Hepatic stellate cell (primary cell): ENCODE measurements around the gene PBXIP1.

Experiments
- DNase-seq: peaks from one replicate; pipeline ENCODE4 v3.0.0; 2011; ENCODE audit warnings: low spot score

Gene PBXIP1

DNA sequence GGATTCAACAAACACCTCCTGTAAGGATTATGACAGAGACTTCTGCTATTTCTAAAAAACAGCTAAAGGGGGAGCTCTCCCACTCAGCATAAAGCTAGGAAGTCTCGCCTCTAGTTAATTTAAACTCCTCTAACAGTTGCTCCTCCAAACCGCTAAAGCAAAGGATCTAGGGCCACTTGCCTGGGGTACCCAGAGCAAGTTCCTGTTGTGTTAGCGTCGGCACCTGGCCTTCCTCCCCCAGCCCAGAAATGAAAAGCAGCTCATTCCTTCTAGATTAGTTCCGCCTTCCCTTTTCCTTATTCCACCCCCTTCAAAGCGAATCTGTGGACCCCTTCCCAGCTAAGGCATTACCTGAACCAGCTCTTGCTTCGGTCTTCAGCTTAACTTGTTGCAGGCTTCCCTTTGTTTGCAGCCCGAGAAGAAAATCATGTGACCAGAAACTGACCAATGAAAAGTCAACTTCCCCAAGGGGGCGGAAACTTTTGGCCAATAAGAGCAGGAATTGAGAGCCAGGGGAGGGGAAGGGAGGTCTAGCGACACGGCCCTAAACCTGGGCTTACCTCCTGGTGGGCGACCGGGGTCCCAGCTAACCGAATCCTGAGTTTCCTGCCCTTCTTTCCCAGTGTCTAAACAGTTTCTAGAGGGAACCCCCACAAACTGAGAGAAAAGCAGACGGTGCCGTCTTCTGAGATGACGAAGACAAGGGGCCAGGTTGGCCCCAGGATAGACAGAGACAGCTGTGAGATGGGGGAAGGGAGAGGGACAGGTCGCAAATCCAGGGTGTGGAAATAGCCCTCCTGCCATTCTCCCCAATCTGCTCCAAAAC lies at the start of gene PBXIP1:
PBXIP1 (minus strand) TSS at position 382 of the 826 bp plus-strand sequence. CDS start 2,378 bp downstream, outside the sequence.
- DNase-seq = peak; percentile 99

- no peak for DNase-seq
Measured at GRCh38 chr1:155005076-155006011, 49.4 kb upstream of the PBXIP1 start.

GRCh38 chr1:155004352-155005075 lies 48.6 kb upstream of the PBXIP1 start:
- DNase-seq = no peak

DNA sequence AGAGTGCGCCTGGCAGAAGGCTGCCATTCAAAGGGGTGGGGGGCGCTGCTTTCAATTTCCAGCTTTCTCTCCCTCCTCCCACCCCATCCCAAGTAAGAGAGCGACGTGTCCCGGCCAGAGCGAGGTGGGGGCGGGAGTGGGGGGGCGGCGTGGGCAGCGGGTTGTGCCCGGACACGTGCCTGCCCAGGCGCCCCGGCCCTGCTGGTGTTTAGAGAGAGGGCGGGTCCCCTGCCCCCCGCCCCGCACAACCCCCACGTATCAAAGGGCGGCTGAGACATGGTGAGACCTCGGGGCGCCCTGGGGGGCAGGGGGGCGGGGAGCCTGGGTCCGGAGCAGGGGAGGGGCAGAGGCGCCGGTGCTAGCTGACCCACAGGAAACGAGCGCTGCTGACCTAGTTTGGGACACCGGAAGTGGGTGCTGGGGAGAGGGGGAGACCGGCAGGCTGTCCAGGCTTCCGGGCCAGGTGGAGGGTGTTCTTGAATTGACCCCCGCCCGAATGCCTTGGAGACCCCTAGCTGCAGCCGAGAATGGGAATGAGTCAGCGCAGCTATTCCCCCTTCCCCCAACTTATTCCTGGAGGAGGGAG lies 48.0 kb upstream of the PBXIP1 start:
- DNase-seq = peak; percentile 63

DNA sequence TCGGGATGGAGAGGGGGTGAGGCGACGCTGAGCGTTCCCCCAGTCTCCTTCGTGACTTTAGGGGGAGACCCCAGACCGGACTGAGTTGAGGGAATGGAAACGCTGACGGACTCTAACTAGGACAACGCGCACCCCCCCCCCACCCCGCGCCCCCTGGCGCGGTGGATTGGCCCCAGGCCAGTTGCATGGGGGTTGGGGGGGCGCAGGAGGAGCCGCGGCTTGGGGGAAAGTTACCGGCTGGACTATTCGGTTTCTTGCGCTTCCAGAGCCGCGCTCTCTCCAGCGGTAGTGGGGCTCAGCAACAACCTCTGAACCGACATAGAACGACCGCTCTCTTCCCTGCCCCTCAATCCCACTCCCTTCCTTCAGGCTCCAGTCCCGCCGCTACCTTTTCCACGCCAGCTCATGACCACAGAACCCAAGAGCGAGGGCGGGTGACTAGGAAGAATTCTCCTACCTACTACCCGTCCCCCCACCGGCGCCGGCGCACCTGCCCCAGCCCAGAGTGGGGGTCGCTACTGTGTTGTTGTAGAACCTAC lies 47.4 kb upstream of the PBXIP1 start:
- no peak for DNase-seq

DNA sequence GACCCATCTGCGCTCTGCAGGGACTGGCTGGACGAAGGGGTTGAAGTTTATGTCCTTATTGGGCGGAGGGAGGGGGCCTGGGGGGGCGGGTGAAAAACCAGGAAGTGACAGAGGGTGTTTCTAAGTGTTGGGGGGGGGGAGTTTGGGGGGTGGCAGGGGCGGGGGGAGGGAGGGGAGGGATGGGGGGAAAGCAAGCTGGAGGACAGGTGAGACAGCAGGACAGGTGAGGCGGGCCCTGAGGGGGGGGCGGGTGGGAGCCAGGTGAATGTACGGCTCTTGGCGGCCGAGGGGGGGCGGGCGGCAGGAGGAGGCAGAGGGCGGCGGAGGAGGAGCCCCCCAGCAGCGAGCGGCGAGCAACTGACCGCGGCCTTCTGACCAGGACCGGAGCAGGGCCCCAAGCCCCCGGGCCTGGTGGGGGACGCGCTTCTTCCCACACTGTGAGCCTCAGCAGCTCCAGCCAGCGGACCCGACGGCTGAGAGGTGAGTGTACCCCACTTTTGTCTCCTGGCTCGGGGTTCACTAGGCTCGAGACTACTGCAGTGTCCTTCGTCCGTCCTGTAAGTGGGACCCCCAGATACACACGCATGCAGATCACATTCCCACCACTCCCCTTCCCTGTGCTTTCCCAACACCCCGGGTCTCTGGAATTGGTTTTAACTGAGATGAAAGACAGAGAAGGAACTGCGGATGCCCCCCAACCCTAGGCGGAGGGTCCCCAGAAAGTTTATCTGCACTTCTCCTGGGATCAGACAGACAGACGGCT lies 46.7 kb upstream of the PBXIP1 start, which contains the start of gene ZBTB7B:
ZBTB7B (plus strand) TSS at position 339 of the 763 bp plus-strand sequence. CDS start 11,859 bp downstream, outside the sequence.
- peak; percentile 81 for DNase-seq

DNA sequence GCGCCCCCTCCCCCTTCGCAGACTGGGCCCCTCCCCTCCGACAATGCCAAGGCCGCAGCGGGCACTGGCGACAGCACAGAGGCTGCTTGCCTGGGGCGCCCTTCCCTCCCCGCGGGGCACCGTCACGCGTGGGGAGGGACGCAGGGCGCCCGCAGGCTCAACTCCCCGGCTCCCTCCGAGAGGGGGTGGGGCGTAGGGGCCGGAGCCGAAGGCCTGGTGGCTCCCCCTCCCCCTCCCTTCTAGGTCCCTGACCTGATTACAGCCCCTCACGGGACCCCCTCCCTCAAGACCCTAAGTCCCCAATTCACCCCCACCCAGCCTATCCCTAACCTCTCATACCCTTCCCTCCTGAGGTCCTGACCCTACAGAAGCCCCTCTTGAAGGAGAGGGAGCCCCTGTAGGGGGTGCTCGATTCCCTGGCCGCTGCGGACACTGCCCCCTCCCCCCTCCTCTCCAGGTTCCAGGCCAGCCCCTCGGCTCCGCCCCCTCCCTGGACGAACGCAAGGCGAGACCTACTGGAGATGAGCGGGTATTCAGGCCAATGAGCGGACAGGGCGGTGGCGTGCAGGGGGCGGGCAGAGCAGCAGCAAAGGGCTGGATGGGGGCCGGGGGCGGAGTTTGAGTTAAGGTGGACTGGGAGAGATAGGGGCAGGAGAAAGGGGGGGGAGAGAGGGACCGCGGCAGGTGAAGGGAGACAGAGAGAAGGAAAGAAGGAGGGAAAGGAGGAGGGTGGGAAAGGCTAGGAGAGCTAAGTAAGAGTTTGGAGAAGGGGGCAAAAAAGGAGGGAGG lies 46.0 kb upstream of the PBXIP1 start:
- peak; percentile 100 for DNase-seq

- DNase-seq = peak; percentile 32
Measured at GRCh38 chr1:155001425-155001674, 45.5 kb upstream of the PBXIP1 start.

GRCh38 chr1:155000726-155001424 lies 45.0 kb upstream of the PBXIP1 start:
- peak; percentile 94 for DNase-seq

DNA sequence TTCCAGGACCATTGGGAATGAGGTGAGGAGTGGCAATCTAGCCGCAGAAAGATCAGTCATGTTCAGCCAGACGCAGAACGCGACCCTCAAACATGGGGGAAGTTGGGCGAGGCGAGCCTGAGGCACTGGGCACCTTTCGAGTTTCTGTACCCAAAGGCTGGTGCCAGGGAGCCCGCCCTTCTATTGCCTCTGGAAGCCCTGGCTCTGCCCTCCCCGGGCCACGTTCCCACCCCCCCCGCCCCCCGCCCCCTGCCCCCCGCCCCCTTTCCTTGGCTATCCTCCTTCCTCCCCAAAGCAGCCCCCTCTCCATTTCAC lies 44.5 kb upstream of the PBXIP1 start:
- DNase-seq = no peak

DNA sequence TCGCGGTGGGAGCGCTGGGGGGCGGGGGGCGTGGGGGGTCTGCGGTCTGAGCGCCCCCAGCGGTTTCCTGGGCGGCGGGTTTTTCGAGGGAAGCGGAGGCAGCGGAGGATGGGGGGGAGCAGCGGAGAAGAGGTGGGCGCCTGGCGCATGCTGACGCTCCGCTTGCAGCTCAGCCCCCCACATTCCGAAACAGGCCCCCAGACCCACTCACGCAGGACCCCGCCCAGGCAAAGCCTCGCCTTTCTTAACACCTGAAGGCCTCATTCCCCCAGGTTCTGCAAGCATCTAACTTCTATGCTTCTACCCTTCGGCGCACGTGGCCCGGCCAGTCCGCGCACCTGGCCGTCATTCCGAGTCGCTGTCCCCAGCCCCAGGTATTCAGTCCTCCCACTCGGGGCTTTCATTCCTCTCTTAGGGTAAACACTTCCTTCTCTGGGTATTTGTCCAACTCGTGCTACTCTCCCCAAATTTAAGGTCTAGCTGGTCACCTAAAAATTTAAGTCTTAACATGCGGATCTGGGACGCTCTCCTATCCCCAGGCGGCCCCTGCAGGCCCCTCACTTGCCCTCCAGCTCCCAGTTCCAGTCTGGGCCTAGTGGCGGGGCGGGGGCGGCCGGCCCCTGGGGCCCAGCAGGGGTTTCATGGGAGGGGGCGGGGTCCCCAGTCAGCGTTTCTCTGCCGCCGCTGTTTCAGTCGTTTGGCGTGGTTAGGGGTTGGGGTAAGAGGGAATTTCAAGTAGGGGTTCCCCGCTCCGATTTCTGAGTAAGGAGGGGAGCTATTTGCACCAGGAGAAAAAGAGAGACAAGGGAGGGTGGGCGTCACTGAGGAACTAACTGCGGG lies 43.9 kb upstream of the PBXIP1 start:
- no peak for DNase-seq

DNA sequence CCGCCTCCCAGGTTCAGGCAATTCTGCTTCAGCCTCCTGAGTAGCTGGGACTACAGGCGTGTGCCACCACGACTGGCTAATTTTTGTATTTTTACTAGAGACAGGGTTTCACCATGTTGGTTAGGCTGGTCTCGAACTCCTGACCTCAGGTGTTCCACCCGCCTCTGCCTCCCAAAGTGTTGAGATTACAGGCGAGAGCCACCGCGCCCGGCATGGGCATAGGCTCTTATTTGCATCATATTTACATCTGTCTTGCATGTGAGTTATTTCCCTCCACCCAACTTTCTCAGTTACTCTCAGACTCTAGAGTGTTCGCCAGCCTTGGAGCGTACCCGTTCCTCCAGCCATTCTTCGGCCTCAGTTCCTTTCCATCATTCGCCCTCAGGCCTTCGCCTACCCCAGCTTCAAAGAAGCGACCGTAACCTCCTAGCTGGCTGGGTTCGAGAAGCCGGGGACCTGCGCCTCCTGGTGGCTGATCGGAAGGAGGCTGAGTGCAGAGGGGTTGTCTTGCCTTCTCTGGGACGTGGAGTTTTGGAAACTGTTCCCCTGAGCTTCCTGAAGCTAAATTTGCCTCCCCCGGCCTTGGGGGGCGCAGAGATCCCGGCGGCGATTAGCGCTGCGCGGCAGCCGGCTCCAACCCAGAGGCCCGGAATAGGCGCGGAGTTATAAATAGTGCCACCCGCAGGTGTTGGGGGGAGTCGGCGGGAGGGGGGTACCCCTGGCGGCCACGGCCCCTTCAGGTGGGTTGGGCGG lies 43.1 kb upstream of the PBXIP1 start:
- DNase-seq = peak; percentile 87

GRCh38 chr1:154998201-154998780 lies 42.4 kb upstream of the PBXIP1 start:
- no peak for DNase-seq

DNA sequence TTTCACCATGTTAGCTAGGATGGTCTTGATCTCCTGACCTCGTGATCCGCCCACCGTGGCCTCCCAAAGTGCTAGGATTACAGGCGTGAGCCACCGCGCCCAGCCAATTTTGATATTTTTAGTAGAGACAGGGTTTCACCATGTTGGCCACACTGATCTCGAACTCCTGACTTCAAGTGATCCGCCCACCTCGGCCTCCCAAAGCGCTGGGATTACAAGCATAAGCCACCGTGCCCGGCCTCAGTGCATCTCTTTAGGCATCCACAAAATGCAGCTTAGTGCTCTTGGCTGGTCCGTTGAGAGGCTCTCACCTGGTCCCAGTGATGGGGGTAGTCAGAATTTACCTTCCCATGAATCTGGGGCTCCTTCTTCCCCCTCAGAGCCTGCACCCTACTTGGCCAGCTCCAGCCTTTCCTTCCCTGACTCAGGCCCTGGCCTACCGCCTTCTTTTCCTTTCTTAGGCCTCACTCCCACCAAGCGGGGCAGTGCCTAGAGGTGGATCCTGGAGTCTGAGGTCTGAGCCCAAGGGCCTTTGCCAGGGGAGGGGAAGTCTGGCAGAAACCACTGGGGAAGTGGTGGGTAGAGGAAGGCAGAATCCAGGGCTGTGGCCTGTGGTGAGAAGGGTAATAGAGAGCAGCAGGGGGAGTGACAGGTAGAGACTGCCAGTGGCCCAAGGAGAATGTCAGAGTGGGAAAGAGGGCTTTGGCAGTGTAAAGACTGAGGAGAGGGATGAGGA lies 41.2 kb upstream of the PBXIP1 start:
- no peak for DNase-seq

DNA sequence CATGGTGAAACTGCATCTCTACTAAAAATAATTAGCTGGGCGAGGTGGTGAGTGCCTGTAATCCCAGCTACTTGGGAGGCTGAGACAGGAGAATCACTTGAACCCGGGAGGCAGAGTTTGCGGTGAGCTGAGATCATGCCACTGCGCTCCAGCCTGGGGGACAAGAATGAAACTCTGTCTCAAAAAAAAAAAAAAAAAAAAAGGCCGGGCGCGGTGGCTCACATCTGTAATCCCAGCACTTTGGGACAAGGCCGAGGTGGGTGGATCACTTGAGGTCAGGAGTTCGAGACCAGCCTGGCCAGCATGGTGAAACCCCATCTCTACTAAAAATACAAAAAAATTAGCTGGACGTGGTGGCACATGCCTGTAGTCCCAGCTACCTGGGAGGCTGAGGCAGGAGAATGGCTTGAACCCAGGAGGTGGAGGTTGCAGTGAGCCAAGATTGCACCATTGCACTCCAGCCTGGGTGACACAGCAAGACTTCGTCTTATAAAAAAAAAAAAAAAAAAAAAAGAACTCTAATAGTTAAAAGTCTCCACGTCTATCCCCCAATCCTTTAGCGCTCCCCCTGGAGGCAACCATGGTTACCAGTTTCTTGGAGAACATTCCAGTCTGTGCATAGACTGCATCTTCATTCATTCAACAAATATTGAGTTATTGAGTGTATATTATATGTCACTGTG lies 39.5 kb upstream of the PBXIP1 start:
- peak; percentile 88 for DNase-seq

DNA sequence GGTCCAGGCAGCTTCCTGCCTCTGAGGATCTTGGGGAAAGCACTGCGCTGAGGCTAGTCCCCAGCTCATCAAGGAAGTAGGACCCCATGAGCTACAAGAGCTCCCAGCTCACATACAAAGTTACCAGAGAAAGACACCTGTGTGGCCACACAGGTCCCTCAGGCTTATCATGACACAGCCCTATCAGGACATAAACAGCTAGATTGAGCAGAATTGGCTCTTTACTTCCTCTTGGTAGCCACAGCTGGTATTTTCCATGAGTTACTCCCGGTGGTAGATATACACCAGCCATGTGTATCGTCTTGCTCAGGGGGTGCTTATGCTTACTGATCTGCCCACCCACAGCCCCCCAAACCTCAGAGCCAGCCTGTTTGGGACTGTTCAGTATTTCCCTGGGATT lies 38.7 kb upstream of the PBXIP1 start:
- no peak for DNase-seq
